NCI-H748 (cell line): ENCODE data around the gene LENG1.
"Not testable (repeated sequence)": the region's sequence is repeated elsewhere in the genome, so short reads cannot be mapped to it uniquely, and the experiment has no call there.

ENCODE experiments used
- DNase-seq: peaks from one replicate; lab custom pipeline; 2025; ENCODE audit not compliant: unreplicated experiment; lab: John Stamatoyannopoulos, UW

LENG1 gene

GRCh38 chr19:54159352-54160181, at the start of gene LENG1:
LENG1 (minus strand) TSS chr19:54159721; CDS start chr19:54159695, 26 bp downstream.
- DNase-seq: peak; percentile 100

- no peak for DNase-seq
Observed at GRCh38 chr19:54208784-54209057, 49.2 kb upstream of the LENG1 start.

- no peak for DNase-seq
Observed at GRCh38 chr19:54207983-54208783, 48.7 kb upstream of the LENG1 start.

GRCh38 chr19:54207676-54207982, 48.1 kb upstream of the LENG1 start:
- no peak for DNase-seq

- DNase-seq: not testable (repeated sequence)
Observed at GRCh38 chr19:54207193-54207592, 47.7 kb upstream of the LENG1 start.

- no peak for DNase-seq
Observed at GRCh38 chr19:54206831-54207177, 47.3 kb upstream of the LENG1 start.

GRCh38 chr19:54206030-54206830, 46.7 kb upstream of the LENG1 start:
- DNase-seq: no peak

- DNase-seq: no peak
Observed at GRCh38 chr19:54204767-54205468, 45.4 kb upstream of the LENG1 start.

- no peak for DNase-seq
Observed at GRCh38 chr19:54203151-54203611, 43.7 kb upstream of the LENG1 start.

GRCh38 chr19:54201980-54202379, 42.5 kb upstream of the LENG1 start:
- DNase-seq: no peak

- DNase-seq: no peak
Observed at GRCh38 chr19:54201172-54201701, 41.7 kb upstream of the LENG1 start.

GRCh38 chr19:54199401-54199800, 39.9 kb upstream of the LENG1 start:
- DNase-seq: peak; percentile 37

GRCh38 chr19:54197121-54197520, 37.6 kb upstream of the LENG1 start:
- DNase-seq: no peak

GRCh38 chr19:54196536-54196935, 37.0 kb upstream of the LENG1 start:
- DNase-seq: no peak

- not testable (repeated sequence) for DNase-seq
Observed at GRCh38 chr19:54194463-54194862, 34.9 kb upstream of the LENG1 start.

GRCh38 chr19:54193011-54193410, 33.5 kb upstream of the LENG1 start:
- DNase-seq: no peak

- DNase-seq: no peak
Observed at GRCh38 chr19:54191811-54192453, 32.4 kb upstream of the LENG1 start.

GRCh38 chr19:54191011-54191810, 31.7 kb upstream of the LENG1 start, which contains the start of gene TSEN34:
TSEN34 (plus strand) TSS chr19:54191308; CDS start chr19:54191365, 57 bp downstream.
- DNase-seq: peak; percentile 94

- DNase-seq: peak; percentile 100
Observed at GRCh38 chr19:54190503-54191010, 31.0 kb upstream of the LENG1 start.
